ENCODE results near the gene TEX19.

The TEX19 gene

GRCh38 chr17:82399601-82400101, 40.6 kb downstream of the TEX19 start:
- no peak for DNase-seq (ENCODE audit: low read depth)
- no peak overlapping the region for H3K4me3 ChIP-seq (ENCODE audit: low read length)
- TF ChIP-seq, protein P1, sequence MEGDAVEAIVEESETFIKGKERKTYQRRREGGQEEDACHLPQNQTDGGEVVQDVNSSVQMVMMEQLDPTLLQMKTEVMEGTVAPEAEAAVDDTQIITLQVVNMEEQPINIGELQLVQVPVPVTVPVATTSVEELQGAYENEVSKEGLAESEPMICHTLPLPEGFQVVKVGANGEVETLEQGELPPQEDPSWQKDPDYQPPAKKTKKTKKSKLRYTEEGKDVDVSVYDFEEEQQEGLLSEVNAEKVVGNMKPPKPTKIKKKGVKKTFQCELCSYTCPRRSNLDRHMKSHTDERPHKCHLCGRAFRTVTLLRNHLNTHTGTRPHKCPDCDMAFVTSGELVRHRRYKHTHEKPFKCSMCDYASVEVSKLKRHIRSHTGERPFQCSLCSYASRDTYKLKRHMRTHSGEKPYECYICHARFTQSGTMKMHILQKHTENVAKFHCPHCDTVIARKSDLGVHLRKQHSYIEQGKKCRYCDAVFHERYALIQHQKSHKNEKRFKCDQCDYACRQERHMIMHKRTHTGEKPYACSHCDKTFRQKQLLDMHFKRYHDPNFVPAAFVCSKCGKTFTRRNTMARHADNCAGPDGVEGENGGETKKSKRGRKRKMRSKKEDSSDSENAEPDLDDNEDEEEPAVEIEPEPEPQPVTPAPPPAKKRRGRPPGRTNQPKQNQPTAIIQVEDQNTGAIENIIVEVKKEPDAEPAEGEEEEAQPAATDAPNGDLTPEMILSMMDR (IDR thresholded peaks at IDR 0.05; ENCODE audit: insufficient read depth, low read depth, low read length, missing control alignments) = no peak

GRCh38 chr17:82400206-82400605, 41.2 kb downstream of the TEX19 start:
- TF ChIP-seq, protein P1 (IDR thresholded peaks at IDR 0.05; ENCODE audit: insufficient read depth, low read depth, low read length, missing control alignments) = no peak
- no peak for DNase-seq (ENCODE audit: low read depth)
- H3K4me3 ChIP-seq (ENCODE audit: low read length) = no peak overlapping the region

DNA sequence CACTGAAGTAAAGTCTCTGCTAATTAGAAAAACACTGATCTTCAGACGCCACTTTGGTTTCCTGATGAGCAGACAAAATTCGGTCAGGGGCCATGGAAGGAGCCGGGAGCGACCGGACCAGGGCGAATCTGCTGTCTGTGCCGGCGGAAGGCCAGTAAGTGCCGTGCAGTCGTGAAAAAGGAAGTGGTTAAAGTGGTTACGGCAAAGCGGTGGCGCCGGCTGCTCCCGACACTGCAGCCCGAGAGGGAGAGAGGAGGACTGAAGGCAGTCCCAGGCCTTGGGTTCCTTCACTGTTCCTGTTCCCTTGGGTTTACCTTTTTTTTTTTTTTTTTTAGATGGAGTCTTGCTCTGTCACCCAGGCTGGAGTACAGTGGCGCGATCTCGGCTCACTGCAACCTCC, 41.8 kb downstream of the TEX19 start:
- TF ChIP-seq, protein P1 (IDR thresholded peaks at IDR 0.05; ENCODE audit: insufficient read depth, low read depth, low read length, missing control alignments) = no peak
- no peak overlapping the region for H3K4me3 ChIP-seq (ENCODE audit: low read length)
- no peak for DNase-seq (ENCODE audit: low read depth)

GRCh38 chr17:82402865-82403264, 43.8 kb downstream of the TEX19 start:
- no peak for DNase-seq (ENCODE audit: low read depth)
- TF ChIP-seq, protein P1 (IDR thresholded peaks at IDR 0.05; ENCODE audit: insufficient read depth, low read depth, low read length, missing control alignments) = no peak
- H3K4me3 ChIP-seq (ENCODE audit: low read length) = no peak overlapping the region

DNA sequence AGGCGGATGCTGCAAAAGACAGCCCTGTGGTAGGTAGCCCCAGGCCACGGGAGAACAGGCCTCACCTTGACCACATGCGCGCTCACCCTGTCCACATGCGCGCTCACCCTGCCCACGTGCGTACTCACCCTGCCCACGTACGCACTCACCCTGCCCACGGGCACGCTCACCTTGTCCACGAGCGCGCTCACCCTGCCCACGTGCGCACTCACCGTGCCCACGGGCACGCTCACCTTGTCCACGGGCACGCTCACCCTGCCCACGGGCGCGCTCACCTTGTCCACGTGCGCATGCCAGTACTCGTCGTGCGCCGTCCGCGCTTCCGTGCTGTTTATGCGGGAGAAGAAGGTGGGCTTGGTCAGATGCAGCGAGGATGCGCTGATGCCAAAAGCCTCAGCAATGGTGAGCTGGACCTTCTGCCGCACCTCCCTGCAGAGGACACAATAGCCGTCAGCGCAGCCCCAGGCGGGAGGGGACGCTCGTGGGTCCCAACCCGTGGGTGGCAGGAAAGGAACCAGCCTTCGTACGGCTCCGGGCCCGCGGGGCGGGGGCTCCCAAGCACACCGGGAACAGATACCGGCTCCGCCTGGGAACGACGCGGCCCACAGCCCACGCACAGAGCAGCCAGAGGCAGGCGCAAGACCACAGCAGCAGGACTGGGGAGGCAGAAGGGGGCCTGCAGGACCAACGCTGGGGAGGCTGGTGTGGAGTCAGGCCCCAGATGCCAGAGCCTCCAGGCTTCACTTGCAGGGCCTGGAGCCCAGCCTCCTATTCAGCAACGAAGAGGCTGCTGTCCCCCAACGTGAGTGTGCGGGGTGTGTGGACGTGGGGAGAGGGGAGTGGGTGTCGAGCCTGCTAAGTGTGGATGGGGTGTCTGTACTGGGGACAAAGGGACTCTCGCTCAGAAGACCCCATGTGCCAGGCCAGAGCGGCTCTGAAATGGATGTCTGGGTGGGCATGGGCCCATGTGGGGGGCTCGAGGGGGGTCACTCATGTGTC, 44.9 kb downstream of the TEX19 start:
- no peak overlapping the region for H3K4me3 ChIP-seq (ENCODE audit: low read length)
- no peak for DNase-seq (ENCODE audit: low read depth)
- TF ChIP-seq, protein P1 (IDR thresholded peaks at IDR 0.05; ENCODE audit: insufficient read depth, low read depth, low read length, missing control alignments) = no peak

GRCh38 chr17:82405051-82405450, 46.0 kb downstream of the TEX19 start:
- no peak overlapping the region for H3K4me3 ChIP-seq (ENCODE audit: low read length)
- no peak for DNase-seq (ENCODE audit: low read depth)
- TF ChIP-seq, protein P1 (IDR thresholded peaks at IDR 0.05; ENCODE audit: insufficient read depth, low read depth, low read length, missing control alignments) = no peak
